ENCODE results near the gene PSMG3. TPM values are rescaled to one million over a fixed set of nuclear protein-coding genes. Genes with fewer than 3 reads are reported as not detected.

Gene PSMG3
- total and polyA plus RNA-seq, 2 experiments from 2014 or later = 28.3 to 84.8 TPM

DNA sequence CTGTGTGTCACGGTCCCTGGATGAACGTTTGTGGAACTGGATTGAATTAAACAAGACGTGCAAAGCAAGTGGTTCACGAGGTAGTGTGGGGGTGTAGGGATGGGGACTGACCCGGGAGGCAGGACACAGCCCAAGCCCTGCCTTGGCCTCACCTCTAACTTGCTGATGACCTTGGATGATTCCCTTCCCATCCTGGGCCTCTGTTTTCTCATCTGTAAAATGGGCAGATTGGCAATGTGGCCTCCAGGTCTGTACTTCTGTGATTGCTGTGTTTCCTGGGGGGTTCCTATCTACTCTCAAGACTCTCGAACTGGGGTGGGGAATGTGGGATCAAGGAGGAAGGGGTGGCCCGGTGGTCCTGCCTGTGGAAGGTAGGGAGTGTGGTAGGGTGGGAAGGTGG, 6.0 kb upstream of the PSMG3 start:
- Histone ChIP-seq H2AFZ (no peak overlapping the region), H3K9me2 (ENCODE audit: insufficient read depth) (peaks cover 6% of the 10 kb centered on the region; the same call in 1 of the 2 replicates), H3F3A (replicated peaks; ENCODE audit: low read depth) (peaks cover 5% of the 10 kb centered on the region; the same call in 1 of the 2 replicates), H3K4me1 (ENCODE audit: insufficient read depth) (peaks cover 17% of the 10 kb centered on the region), H3K36me3 (ENCODE audit: insufficient read depth) (no peaks in the 10 kb centered on the region), H3K4me2 (no peak overlapping the region), H3K27ac (ENCODE audit: low read depth) (peak overlapping the region; percentile 74), H4K20me1 (replicated peaks; ENCODE audit: insufficient read depth) (no peaks in the 10 kb centered on the region), H3K79me2 (replicated peaks; ENCODE audit: insufficient read depth) (no peaks in the 10 kb centered on the region), H3K4me3 (no peak overlapping the region), H3K27me3 (ENCODE audit: insufficient read depth) (no peaks in the 10 kb centered on the region)
- H3K9me3 Mint-ChIP-seq = peaks cover 20% of the 10 kb centered on the region
- H3K27me3 Mint-ChIP-seq (ENCODE audit: insufficient read depth, low read depth, poor library complexity) = peaks cover 20% of the 10 kb centered on the region
- ATAC-seq (no peak), DNase-seq (ENCODE audit: low spot score) (no peak)
- peaks cover 43% of the 10 kb centered on the region for H3K4me1 Mint-ChIP-seq
- H3K27ac Mint-ChIP-seq = peak overlapping the region; percentile 43
- TF ChIP-seq CREB1 (CRISPR knock-in tag; IDR thresholded peaks at IDR 0.05; ENCODE audit: low read depth) (no peak), ZNF331 (CRISPR knock-in tag; IDR thresholded peaks at IDR 0.05; ENCODE audit: low read depth) (no peak)
- H3K4me3 Mint-ChIP-seq = no peak overlapping the region
- peaks cover 36% of the 10 kb centered on the region for H3K36me3 Mint-ChIP-seq (ENCODE audit: low read depth)

DNA sequence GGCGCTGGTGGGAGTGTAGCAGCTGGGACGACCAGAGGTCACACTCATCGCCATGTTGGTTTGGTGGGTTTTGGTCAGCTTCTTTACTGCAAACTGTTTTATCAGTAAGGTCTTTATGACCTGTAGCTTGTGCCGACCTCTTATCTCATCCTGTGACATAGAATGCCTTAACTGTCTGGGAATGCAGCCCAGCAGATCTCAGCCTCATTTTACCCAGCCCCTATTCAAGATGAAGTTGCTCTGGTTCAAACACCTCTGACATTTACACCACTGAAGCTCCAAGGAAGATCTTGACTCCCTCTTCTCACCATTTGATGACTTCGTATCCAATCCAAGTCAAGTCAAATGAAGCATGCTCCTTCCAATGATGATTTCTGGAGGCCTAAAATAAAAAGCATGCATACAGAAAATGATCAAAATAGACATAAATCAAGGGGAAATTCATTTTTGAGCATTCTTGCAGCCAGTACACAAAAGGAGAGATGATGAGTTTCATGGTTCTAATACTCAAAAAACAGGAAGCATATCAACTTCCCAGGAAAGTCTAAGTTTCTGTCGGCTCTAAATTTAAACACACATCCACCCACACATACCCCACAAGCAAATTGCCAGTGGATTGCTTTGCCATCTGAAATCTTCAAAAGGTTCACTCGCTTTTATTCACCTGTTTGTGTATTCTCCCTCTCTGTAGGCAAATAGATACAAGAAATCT, 2.4 kb upstream of the PSMG3 start:
- Histone ChIP-seq H3K36me3 (ENCODE audit: insufficient read depth) (no peaks in the 10 kb centered on the region), H3K9me2 (ENCODE audit: insufficient read depth) (no peaks in the 10 kb centered on the region), H3K79me2 (replicated peaks; ENCODE audit: insufficient read depth) (0 out of 2 replicates have a peak, but pooled peaks cover 3% of the 10 kb centered on the region), H3K4me3 (no peak overlapping the region), H3K27ac (ENCODE audit: low read depth) (no peak overlapping the region), H3K4me2 (no peak overlapping the region), H3F3A (replicated peaks; ENCODE audit: low read depth) (no peaks in the 10 kb centered on the region; the same call in 1 of the 2 replicates), H3K27me3 (ENCODE audit: insufficient read depth) (no peaks in the 10 kb centered on the region), H4K20me1 (replicated peaks; ENCODE audit: insufficient read depth) (no peaks in the 10 kb centered on the region), H2AFZ (no peak overlapping the region), H3K4me1 (ENCODE audit: insufficient read depth) (no peaks in the 10 kb centered on the region)
- peak overlapping the region; percentile 1; the same call in 2 of the 3 replicates for H3K4me3 Mint-ChIP-seq
- ATAC-seq (no peak), DNase-seq (ENCODE audit: low spot score) (no peak)
- H3K27me3 Mint-ChIP-seq (ENCODE audit: insufficient read depth, low read depth, poor library complexity) = peaks cover 11% of the 10 kb centered on the region
- peaks cover 41% of the 10 kb centered on the region for H3K36me3 Mint-ChIP-seq (ENCODE audit: low read depth)
- H3K27ac Mint-ChIP-seq = no peak overlapping the region
- peaks cover 12% of the 10 kb centered on the region for H3K9me3 Mint-ChIP-seq
- peaks cover 38% of the 10 kb centered on the region for H3K4me1 Mint-ChIP-seq
- TF ChIP-seq POLR2AphosphoS5 (IDR thresholded peaks at IDR 0.05; ENCODE audit: low read depth) (no peak), ZNF331 (CRISPR knock-in tag; IDR thresholded peaks at IDR 0.05; ENCODE audit: low read depth) (no peak), NANOG (IDR thresholded peaks at IDR 0.05; ENCODE audit: borderline replicate concordance) (no peak), STAT1 (IDR thresholded peaks at IDR 0.05; ENCODE audit: unreplicated experiment) (no peak), CTCF (conservative IDR thresholded peaks at IDR 0.05; ENCODE audit: low read depth in 2 of 2) (no peak), EZH2 (IDR thresholded peaks at IDR 0.05; ENCODE audit: low read depth, unreplicated experiment) (no peak), JUNB (IDR thresholded peaks at IDR 0.05; ENCODE audit: unreplicated experiment) (no peak), ZNF114 (CRISPR knock-in tag; IDR thresholded peaks at IDR 0.05) (no peak)
